Stimulated activated CD8-positive, alpha-beta memory T cell treated with anti-CD3 and anti-CD28 coated beads, Interleukin-7, amount 100 ng/mL, for 1 hour (primary cell): ENCODE results near the gene TRIM14.
"Not testable (repeated sequence)": the region's sequence is repeated elsewhere in the genome, so short reads cannot be mapped to it uniquely, and the experiment has no call there.

Source experiments
- DNase-seq, 2 donors: peaks; one replicate each; pipeline ENCODE4 v3.0.0-alpha.2; 2020; ENCODE audit warnings: low read depth in 2 of 2

The TRIM14 gene

GRCh38 chr9:98049288-98050072, 69.5 kb downstream of the TRIM14 start:
- no peak for DNase-seq

- DNase-seq: no peak
Measured at GRCh38 chr9:98047002-98047401, 72.0 kb downstream of the TRIM14 start.

- no peak for DNase-seq
Measured at GRCh38 chr9:98046180-98046543, 72.9 kb downstream of the TRIM14 start.

DNA sequence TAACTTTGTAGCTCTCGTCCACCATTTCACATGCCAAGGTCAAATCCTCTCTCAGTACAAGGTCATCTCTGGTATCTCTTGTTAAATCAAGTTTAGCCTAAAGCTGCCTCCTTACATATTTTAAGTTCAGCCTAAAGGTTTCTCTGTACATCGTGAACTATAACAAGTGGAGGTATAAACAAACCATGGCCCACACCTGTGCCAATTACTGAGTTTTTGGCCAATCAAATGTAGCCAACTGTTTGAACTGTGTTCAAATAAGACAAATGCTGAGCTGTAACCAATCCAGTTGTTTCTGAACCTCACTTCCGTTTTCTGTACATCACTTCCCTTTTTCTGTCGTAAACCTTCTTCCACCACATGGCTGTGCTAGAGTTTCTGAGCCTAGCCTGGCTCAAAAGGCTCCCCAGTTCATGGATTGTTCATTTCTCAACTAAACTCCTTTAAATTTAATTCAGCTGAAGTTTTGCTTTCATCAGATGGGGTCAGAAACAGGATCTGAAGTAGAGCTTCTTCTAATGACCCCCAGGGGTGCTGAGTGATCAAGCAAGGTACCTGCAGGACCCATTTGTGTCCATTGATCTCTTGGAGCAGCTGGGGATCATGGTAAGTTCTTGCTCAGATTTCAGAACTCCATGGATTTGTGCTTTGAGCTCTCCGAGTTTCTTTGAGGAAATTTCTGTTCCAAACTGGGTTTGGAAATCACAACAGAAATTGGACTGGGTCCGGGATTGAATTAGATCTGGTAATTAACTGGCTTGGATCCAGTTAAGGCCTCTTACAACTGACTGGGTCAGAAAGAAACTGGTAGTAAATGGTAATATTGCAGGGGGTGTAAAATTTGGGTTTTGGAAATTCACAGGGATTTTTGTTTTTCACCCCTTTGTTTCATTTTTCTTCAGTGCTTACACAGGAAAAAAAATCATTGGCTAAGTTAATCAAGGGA, 73.5 kb downstream of the TRIM14 start:
- no peak for DNase-seq

- no peak for DNase-seq
Measured at GRCh38 chr9:98043915-98044314, 75.1 kb downstream of the TRIM14 start.

- no peak for DNase-seq
Measured at GRCh38 chr9:98040212-98040611, 78.8 kb downstream of the TRIM14 start.

DNA sequence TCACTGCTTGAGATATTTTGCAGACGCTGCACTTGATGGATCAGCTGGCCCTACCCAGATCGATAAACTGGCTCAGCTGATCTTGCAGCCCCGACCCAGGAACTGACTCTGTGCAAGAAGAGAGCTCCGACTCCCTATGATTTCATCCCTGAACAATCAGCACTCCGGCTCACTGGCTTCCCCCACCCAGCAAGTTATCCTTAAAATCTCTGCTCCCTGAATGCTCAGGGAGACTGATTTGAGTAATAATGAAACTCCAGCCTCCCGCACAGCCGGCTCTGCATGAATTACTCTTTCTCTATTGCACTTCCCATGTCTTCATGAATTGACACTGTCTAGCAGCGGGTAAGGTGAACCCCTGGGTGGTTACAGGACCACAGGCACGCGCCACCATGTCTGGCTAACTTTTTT, 79.4 kb downstream of the TRIM14 start:
- no peak for DNase-seq

DNA sequence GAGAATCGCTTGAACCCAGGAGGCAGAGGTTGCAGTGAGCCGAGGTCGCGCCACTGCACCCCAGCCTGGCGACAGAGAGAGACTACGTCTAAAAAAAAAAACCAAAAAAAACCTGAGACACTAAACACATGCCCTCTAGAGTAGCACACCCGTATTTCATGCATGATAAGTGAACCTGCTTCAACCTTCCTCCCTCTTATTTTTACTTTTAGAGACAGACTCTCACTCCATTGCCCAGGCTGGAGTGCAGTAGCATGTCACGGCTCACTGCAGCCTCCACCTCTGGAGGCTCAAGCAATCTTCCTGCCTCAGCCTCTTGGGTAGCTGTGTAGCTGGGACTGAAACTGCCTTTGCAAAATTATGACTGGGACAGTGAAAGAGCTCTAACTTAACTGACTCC, 80.1 kb downstream of the TRIM14 start:
- no peak for DNase-seq

- no peak for DNase-seq
Measured at GRCh38 chr9:98037357-98037756, 81.7 kb downstream of the TRIM14 start.

- DNase-seq: peak; percentile 77 to 93
Measured at GRCh38 chr9:98034593-98035546, 84.2 kb downstream of the TRIM14 start.

DNA sequence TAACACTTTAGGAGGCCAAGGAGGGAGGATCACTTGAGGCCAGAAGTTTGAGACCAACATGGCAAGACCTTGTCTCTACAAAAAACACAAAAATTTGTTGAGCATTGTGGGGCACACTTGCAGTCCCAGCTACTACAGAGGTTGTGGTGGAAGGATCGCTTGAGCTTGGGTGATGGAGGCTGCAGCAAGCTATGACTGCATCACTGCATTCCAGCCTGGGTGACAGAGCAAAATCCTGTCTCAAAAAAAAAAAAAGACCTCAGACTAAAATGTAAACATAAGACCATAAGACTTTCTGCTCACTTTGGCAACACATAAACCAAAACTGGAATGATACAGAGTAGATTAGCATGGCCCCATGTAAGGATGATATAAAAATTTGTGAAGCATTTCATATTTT, 87.1 kb downstream of the TRIM14 start:
- no peak for DNase-seq

DNA sequence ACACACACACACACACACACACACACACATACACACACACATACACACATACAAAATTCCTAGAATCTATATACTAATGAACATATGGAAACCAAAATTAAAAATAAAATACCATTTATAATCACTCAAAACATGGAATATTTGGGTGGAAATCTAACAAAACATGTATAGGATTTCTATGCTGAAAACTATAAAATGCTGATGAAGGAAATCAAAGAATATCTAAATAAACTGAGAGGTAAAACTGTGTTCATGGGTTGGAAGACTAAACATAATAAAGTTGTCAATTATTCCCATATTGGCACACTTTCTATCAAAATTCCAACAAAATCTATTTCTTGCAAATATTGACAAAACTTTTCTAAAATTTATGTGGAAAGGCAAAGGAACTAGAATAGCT, 87.9 kb downstream of the TRIM14 start:
- DNase-seq: no peak

DNA sequence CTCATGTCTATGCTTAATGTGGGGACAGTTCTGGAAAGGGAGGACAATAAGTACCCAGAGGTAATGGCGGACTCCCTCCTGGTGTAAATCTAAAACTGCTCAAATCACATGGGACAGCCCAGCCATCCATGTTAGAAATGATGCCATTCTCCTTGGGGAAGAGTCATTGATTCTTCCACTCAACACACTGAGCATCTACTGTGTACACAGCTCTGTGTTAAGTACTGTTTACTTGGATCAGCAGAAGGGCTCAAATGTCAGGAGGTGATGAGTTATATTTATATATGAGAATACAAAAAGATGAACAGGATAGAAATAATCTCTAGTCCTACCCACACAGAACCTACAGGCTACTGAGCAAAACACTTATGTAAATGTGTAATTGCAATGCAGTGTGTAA, 94.3 kb downstream of the TRIM14 start:
- DNase-seq: no peak

DNA sequence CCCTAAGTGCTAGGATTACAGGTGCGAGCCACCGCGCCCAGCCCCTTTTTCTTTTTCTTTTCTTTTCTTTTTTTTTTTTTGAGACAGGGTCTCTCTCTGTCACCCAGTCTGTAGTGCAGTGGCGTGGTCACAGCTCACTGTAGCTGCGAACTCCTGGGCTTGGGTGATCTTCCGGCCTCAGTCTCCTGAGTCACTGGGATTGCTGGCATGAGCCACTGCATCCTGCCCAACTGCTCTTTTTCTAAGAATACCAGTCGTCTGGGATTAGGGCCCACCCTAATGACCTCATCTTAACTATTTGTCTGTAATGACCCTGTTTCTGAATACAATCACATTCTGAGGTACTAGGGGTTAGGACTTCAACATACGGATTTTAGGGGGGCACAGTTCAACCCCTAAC, 96.6 kb downstream of the TRIM14 start:
- no peak for DNase-seq

DNA sequence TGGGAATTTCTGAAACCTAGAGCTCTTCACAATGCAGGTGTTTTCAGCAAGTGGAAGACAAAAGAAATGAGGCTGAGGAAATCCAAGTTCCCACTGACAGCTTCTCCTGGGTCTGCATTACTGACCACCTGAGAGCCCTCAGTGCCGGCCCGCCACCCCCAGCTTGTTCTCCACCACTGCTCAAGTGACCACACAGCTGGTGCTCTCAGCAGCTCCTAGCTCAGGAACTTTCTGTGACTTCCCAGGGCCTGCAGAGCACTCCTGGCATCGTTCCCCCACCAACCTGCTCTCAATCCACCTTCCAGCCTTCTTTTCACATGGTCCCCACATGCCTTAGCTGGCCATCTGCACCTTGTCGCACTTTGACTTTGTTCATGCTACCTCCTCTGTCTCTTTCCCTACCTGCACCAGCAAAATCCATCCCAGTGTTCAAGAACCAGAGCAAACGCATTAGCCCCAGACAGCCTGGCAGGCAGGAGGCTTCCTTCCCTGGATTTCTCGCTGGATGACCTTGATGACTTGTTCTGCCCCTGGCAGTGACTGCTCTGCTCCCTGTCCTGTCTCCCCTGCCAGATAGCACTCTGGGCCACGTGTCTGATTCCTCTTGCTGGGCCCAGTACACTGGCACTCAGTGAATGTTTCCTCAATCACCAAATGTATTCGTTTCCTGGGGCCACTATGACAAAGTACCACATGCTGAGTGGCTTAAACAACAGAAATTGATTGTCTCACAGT, 97.5 kb downstream of the TRIM14 start:
- DNase-seq: no peak

- DNase-seq: no peak
Measured at GRCh38 chr9:98020476-98021145, 98.4 kb downstream of the TRIM14 start.

DNA sequence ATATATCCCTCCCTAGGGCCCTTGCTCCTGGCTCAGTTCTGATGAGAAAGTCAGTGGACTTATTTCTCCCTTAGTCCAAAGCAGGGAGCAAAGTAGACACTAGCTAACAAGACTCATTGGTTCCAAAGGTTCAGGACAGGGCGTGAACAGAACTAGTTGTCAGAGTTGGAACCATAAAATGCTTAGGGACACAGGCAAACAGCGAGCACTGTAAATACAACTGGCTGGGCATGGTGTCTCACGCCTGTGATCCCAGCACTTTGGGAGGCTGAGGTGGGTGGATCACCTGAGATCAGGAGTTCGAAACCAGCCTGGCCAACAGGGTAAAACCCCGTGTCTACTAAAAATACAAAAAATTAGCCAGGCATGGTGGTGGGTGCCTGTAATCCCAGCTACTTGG, 99.2 kb downstream of the TRIM14 start:
- DNase-seq: not testable (repeated sequence)
